ENCODE measurements around the gene RIPOR3.

RIPOR3 gene

DNA sequence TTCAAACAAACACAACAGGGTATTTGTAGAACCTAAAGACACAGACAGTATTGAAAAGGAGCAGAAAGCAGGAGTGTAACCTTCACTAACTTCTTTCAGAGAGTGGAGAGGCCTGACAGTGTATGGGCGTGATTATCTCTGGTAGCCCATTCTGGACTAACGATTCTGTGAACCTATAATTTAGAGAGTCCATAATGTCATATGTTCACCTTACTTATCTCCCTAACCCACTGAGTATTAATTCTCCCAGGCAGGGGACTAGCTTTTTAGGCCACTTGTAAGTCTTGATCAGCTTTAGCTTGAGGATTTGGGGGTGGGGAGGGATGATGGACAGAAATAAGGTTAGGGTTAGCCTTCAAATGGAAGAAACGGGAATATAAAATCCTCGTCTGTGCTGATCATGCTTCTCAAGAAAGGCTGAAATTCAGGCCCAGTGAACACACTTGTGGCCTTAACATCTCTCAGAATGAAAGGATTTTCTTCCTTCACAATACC, 37.2 kb upstream of the RIPOR3 start:
- no peak for DNase-seq (ENCODE audit: extremely low read depth, low read depth)
- TF ChIP-seq, protein P1, sequence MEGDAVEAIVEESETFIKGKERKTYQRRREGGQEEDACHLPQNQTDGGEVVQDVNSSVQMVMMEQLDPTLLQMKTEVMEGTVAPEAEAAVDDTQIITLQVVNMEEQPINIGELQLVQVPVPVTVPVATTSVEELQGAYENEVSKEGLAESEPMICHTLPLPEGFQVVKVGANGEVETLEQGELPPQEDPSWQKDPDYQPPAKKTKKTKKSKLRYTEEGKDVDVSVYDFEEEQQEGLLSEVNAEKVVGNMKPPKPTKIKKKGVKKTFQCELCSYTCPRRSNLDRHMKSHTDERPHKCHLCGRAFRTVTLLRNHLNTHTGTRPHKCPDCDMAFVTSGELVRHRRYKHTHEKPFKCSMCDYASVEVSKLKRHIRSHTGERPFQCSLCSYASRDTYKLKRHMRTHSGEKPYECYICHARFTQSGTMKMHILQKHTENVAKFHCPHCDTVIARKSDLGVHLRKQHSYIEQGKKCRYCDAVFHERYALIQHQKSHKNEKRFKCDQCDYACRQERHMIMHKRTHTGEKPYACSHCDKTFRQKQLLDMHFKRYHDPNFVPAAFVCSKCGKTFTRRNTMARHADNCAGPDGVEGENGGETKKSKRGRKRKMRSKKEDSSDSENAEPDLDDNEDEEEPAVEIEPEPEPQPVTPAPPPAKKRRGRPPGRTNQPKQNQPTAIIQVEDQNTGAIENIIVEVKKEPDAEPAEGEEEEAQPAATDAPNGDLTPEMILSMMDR (IDR thresholded peaks at IDR 0.05; ENCODE audit: low read depth, low read length, missing control alignments): no peak
- no peak overlapping the region for H3K4me3 ChIP-seq (replicated peaks; ENCODE audit: low read depth, low read length)

DNA sequence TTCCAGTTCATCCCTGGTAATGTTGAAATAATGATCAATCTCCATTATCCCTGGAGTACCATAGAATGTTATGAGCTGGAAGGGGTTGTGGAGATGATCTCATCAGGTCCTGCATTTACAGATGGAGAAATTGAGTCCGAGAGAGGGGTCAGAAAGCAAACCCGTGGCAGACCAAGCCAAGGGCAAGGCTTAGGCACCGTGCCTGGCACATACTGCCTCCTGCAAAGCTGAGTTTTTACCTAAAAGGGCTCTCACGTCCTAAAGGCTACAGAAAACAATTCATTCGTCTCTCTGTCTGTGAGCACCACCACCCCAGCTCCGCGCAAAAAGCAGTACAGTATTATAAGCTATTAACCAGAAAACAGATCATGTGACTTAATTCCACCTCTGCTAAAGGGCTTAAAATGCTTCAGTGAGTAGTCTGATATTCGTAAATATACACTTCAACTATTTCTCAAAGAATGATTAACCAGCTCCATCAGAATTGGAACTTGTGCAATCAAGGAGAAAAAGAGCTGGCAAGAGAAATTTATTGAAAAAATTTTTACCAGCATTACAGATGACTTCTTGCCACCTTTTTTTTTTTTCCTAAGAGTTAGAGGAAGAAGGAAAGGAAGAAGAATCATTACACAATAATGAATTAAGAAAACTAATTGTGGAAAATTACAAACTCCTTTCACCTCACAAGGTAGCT, 36.6 kb upstream of the RIPOR3 start:
- no peak overlapping the region for H3K4me3 ChIP-seq (replicated peaks; ENCODE audit: low read depth, low read length)
- no peak for DNase-seq (ENCODE audit: extremely low read depth, low read depth)
- TF ChIP-seq, protein P1 (IDR thresholded peaks at IDR 0.05; ENCODE audit: low read depth, low read length, missing control alignments): no peak

DNA sequence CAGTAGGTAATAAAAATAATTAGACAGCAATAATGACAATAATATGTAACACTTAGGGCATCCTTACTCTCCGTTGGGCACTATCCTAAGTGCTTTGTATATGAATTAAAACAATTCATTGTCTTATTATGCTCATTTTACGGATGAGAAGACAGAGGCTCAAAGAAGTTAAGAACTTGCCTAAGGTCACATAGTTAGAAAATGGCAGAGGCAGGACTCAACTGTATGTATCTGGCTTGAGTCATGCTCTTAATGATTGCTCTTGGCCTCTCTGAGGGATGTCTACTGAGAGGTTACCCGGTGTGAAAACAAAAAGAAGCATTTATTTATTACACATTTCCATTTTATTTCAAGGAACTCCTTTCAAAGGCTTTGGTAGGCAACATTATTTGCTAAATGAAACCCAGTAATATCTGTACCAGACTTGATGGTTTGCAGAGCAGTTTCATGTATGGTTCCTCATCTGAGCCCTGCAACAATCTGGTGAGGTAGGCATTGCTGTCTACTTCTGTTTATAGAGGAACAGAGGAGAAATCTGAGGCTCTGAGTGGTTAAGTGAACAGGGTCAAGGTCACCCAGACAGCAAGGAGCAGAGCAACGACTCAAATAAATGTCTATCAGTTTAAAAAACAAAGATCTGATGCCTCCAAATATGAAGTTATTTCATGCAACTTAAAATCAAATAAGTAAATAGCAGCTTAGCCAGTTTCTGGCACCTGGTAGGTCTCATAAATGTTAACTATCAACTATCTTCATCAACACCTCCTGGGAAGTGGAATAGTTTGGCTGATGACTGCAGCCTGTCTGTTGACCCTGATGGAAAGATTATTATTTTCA, 35.8 kb upstream of the RIPOR3 start:
- no peak overlapping the region for H3K4me3 ChIP-seq (replicated peaks; ENCODE audit: low read depth, low read length)
- no peak for DNase-seq (ENCODE audit: extremely low read depth, low read depth)
- TF ChIP-seq, protein P1 (IDR thresholded peaks at IDR 0.05; ENCODE audit: low read depth, low read length, missing control alignments): no peak

DNA sequence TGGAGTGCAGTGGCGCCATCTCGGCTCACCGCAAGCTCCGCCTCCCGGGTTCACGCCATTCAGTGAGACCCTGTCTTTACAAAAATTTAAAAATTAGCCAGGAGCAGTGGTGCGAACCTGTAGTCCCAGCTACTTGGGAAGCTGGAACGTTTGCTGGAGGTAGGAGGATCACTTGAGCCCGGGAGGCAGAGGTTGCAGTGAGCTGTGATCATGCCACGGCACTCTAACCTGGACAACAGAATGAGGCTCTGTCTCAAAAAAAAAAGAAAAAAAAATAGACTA, 34.3 kb upstream of the RIPOR3 start:
- no peak for DNase-seq (ENCODE audit: extremely low read depth, low read depth)
- TF ChIP-seq, protein P1 (IDR thresholded peaks at IDR 0.05; ENCODE audit: low read depth, low read length, missing control alignments): no peak

DNA sequence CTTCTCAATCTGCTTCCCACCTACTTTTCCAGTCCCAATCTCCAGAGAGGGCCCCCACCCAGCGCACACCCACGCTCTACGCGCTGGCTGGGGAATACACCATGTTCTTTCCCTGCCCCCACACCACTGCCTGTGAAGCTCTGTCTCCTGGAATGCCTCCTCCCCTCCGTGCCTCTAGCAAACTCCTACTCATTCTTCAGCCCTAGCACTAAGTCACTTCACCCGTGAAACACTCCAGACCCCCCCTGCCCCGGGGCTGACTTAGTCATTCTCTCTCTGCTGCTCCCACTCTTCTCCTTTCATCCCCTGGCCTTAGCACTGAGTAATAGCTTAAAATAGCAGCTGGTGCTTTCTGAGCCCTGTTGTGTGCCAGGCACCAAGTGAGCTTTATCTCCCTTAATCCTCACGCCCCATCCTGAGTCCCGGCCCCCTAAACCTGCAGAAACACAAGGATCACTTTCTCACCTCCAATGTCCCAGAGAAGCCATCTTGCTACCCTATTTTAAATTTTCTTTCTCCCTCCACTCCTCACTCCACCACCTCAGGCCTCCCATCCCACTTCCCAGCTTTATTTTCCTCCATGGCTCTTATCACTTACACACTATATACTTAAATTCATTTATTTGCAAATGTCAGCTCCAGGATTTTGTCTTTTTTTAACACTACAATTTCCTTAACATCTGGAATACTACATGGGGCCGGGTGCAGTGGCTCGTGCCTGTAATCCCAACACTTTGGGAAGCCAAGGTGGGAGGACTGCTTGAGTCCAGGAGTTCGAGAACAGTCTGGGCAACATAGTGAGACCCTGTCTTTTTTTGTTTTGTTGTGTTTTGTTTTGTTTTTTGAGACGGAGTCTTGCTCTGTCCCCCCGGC, 33.7 kb upstream of the RIPOR3 start:
- H3K4me3 ChIP-seq (replicated peaks; ENCODE audit: low read depth, low read length): no peak overlapping the region
- TF ChIP-seq, protein P1 (IDR thresholded peaks at IDR 0.05; ENCODE audit: low read depth, low read length, missing control alignments): no peak
- peak; percentile 65 for DNase-seq (ENCODE audit: extremely low read depth, low read depth)

More for the DNA sequence above, 34.3 kb upstream of the RIPOR3 start:
- no peak overlapping the region for H3K4me3 ChIP-seq (replicated peaks; ENCODE audit: low read depth, low read length)

DNA sequence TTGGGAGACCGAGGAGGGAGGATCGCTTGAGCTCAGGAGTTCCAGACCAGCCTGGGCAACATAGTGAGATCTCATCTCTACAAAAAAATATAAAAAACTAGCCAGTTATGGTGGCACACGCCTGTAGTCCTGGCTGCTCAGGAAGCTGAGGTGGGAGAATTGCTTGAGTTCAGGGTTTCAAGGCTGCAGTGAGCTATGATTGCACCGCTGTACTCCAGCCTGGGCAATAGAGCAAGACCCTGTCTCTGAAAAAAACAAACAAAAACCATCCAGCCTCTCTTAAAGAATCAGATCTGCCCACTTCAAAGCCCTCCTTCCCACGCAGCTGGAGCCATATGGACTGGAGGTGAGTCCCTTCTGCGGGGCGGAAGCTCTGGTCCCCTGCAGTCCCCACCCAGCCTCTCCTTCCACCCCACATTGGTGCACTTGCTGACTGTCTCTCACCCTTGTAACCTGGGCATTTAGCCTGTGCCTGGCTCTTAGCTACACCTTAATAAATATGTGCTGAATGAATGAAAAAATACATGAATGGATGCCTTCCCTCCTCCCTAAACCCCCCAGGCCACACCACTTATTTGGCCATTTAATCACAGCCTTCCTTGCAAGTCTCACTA, 32.9 kb upstream of the RIPOR3 start:
- H3K4me3 ChIP-seq (replicated peaks; ENCODE audit: low read depth, low read length): no peak overlapping the region
- TF ChIP-seq, protein P1 (IDR thresholded peaks at IDR 0.05; ENCODE audit: low read depth, low read length, missing control alignments): no peak
- DNase-seq (ENCODE audit: extremely low read depth, low read depth): no peak

Measured in HFF-Myc (cell line).